ENCODE measurements around the gene SMPD3.

SMPD3 gene

GRCh38 chr16:68332411-68333121, 115.7 kb downstream of the SMPD3 start:
- H3K4me1 ChIP-seq (ENCODE audit: insufficient read depth, low read length, poor library complexity, severe bottlenecking): peaks cover 32% of the 10 kb centered on the region
- peak overlapping the region; percentile 57 for H3K4me3 ChIP-seq (ENCODE audit: low read length, poor library complexity, severe bottlenecking)
- peak overlapping the region; percentile 73 for H3K9ac ChIP-seq (ENCODE audit: low read depth, low read length, poor library complexity, severe bottlenecking)
- no peaks in the 10 kb centered on the region for H3K79me2 ChIP-seq (ENCODE audit: insufficient read depth, low read length)
- H3F3A ChIP-seq (ENCODE audit: low read depth): peaks cover 13% of the 10 kb centered on the region
- no peaks in the 10 kb centered on the region for H3K27me3 ChIP-seq (ENCODE audit: insufficient read depth, low read length, poor library complexity, severe bottlenecking)
- no peaks in the 10 kb centered on the region for H3K9me2 ChIP-seq (replicated peaks; ENCODE audit: low read depth, low read length)
- TF ChIP-seq EZH2phosphoT487 (IDR thresholded peaks at IDR 0.05; ENCODE audit: borderline replicate concordance): no peak
- no peak for TF ChIP-seq CTCF (conservative IDR thresholded peaks at IDR 0.05; ENCODE audit: low read length)
- H3K9me3 ChIP-seq (ENCODE audit: insufficient read depth, low read depth, low read length): no peaks in the 10 kb centered on the region
- H3K4me2 ChIP-seq (ENCODE audit: low read depth, low read length, poor library complexity, severe bottlenecking): peak overlapping the region; percentile 76
- H4K20me1 ChIP-seq (ENCODE audit: insufficient read depth, low read length, poor library complexity, severe bottlenecking): no peaks in the 10 kb centered on the region
- H3K36me3 ChIP-seq (ENCODE audit: insufficient read depth, low read length): peaks cover 5% of the 10 kb centered on the region; the same call in 1 of the 2 replicates
- no peak overlapping the region for H2AFZ ChIP-seq (ENCODE audit: low read length)

GRCh38 chr16:68331879-68332410, 116.4 kb downstream of the SMPD3 start:
- Histone ChIP-seq H3K9me3 (ENCODE audit: insufficient read depth, low read depth, low read length) (no peaks in the 10 kb centered on the region), H2AFZ (ENCODE audit: low read length) (no peak overlapping the region), H3K9ac (ENCODE audit: low read depth, low read length, poor library complexity, severe bottlenecking) (peak overlapping the region; percentile 73), H3K36me3 (ENCODE audit: insufficient read depth, low read length) (peaks cover 5% of the 10 kb centered on the region; the same call in 1 of the 2 replicates), H3K79me2 (ENCODE audit: insufficient read depth, low read length) (no peaks in the 10 kb centered on the region), H3K4me2 (ENCODE audit: low read depth, low read length, poor library complexity, severe bottlenecking) (peak overlapping the region; percentile 76), H3K4me3 (ENCODE audit: low read length, poor library complexity, severe bottlenecking) (peak overlapping the region; percentile 57), H3F3A (ENCODE audit: low read depth) (peaks cover 13% of the 10 kb centered on the region), H3K9me2 (replicated peaks; ENCODE audit: low read depth, low read length) (no peaks in the 10 kb centered on the region), H3K27me3 (ENCODE audit: insufficient read depth, low read length, poor library complexity, severe bottlenecking) (no peaks in the 10 kb centered on the region), H4K20me1 (ENCODE audit: insufficient read depth, low read length, poor library complexity, severe bottlenecking) (no peaks in the 10 kb centered on the region), H3K4me1 (ENCODE audit: insufficient read depth, low read length, poor library complexity, severe bottlenecking) (peaks cover 32% of the 10 kb centered on the region)
- TF ChIP-seq CTCF (conservative IDR thresholded peaks at IDR 0.05; ENCODE audit: low read length) (no peak), EZH2phosphoT487 (IDR thresholded peaks at IDR 0.05; ENCODE audit: borderline replicate concordance) (no peak)

- H3K4me1 ChIP-seq (ENCODE audit: insufficient read depth, low read length, poor library complexity, severe bottlenecking): peaks cover 32% of the 10 kb centered on the region
- H2AFZ ChIP-seq (ENCODE audit: low read length): no peak overlapping the region
- H3K27me3 ChIP-seq (ENCODE audit: insufficient read depth, low read length, poor library complexity, severe bottlenecking): no peaks in the 10 kb centered on the region
- no peaks in the 10 kb centered on the region for H3K9me2 ChIP-seq (replicated peaks; ENCODE audit: low read depth, low read length)
- H3K36me3 ChIP-seq (ENCODE audit: insufficient read depth, low read length): peaks cover 29% of the 10 kb centered on the region; the same call in 1 of the 2 replicates
- H4K20me1 ChIP-seq (ENCODE audit: insufficient read depth, low read length, poor library complexity, severe bottlenecking): no peaks in the 10 kb centered on the region
- H3K4me2 ChIP-seq (ENCODE audit: low read depth, low read length, poor library complexity, severe bottlenecking): no peak overlapping the region
- no peaks in the 10 kb centered on the region for H3K9me3 ChIP-seq (ENCODE audit: insufficient read depth, low read depth, low read length)
- H3K79me2 ChIP-seq (ENCODE audit: insufficient read depth, low read length): no peaks in the 10 kb centered on the region
- H3K9ac ChIP-seq (ENCODE audit: low read depth, low read length, poor library complexity, severe bottlenecking): no peak overlapping the region
- TF ChIP-seq CTCF (conservative IDR thresholded peaks at IDR 0.05; ENCODE audit: low read length) (0 out of 2 replicates have a peak, but pooled peaks have one; percentile 8), EZH2phosphoT487 (IDR thresholded peaks at IDR 0.05; ENCODE audit: borderline replicate concordance) (no peak)
- no peak overlapping the region for H3K4me3 ChIP-seq (ENCODE audit: low read length, poor library complexity, severe bottlenecking)
- peaks cover 13% of the 10 kb centered on the region for H3F3A ChIP-seq (ENCODE audit: low read depth)
These were observed 119.4 kb downstream of the SMPD3 start for GRCh38 chr16:68328860-68329390.

Measured in Loucy (cell line).